Natural killer cell treated with Interleukin-12 subunit alpha and Interleukin-12 subunit beta and Interleukin-15 and Interleukin-18, amount 100 ng/mL, for 72 hours (primary cell): ENCODE measurements around the gene RNF144B. TPM values are rescaled to one million over a fixed set of nuclear protein-coding genes. Genes with fewer than 3 reads are reported as not detected.

Source experiments
- ATAC-seq, 2 donors: fragments of 150-1000 bp; cut with Tn5 transposase in 1 of 2; sonication (Bioruptor Pico), chemical (Tn5 transposase) in 1 of 2; 2 replicates each; pipeline ENCODE4 v1.10.0; 2021
- DNase-seq: peaks from one replicate; pipeline ENCODE4 v3.0.0; 2022; ENCODE audit warnings: low spot score
- H3K27ac Mint-ChIP-seq, 2 donors: 1 replicate in 1 of 2; 2 replicates in 1 of 2; pipeline ENCODE4 v1.8.0; 2022; ENCODE audit warnings: mixed read lengths in 2 of 2, mild to moderate bottlenecking in 1 of 2, moderate library complexity in 1 of 2
- H3K27me3 Mint-ChIP-seq, 2 donors: 1 replicate in 1 of 2; 2 replicates in 1 of 2; pipeline ENCODE4 v1.8.0; 2022; ENCODE audit warnings: mixed read lengths in 2 of 2
- H3K36me3 Mint-ChIP-seq: one replicate; pipeline ENCODE4 v1.8.0; 2022; ENCODE audit warnings: mixed read lengths
- H3K4me1 Mint-ChIP-seq, 2 donors: 1 replicate in 1 of 2; 2 replicates in 1 of 2; pipeline ENCODE4 v1.8.0; 2022; ENCODE audit warnings: low read depth in 2 of 2, mixed read lengths in 2 of 2, mild to moderate bottlenecking in 1 of 2
- H3K4me3 Mint-ChIP-seq: one replicate; pipeline ENCODE4 v1.8.0; 2022; ENCODE audit warnings: mixed read lengths
- H3K9me3 Mint-ChIP-seq: 2 replicates; pipeline ENCODE4 v1.8.0; 2022; ENCODE audit warnings: mixed read lengths
- total RNA-seq, 2 donors: library from RNA; stranded (reverse); gene quantifications; one replicate each; pipeline ENCODE4 v1.2.3, GENCODE V29; 2022

The RNF144B gene
- total RNA-seq, 2 donors from 2014 or later, result 0.76 to 2.0 TPM

GRCh38 chr6:18473755-18474154 lies 86.6 kb downstream of the RNF144B start:
- Mint-ChIP-seq H3K9me3 (no peaks in the 10 kb centered on the region), H3K27me3 (peaks cover 7 to 8% of the 10 kb centered on the region in 2 donors), H3K4me3 (no peak overlapping the region), H3K4me1 (no peaks in the 10 kb centered on the region), H3K27ac (no peak overlapping the region), H3K36me3 (no peaks in the 10 kb centered on the region)
- DNase-seq (no peak), ATAC-seq (no peak)

- Mint-ChIP-seq H3K4me3 (no peak overlapping the region), H3K9me3 (no peaks in the 10 kb centered on the region), H3K4me1 (no peaks in the 10 kb centered on the region), H3K27me3 (peaks cover 13 to 15% of the 10 kb centered on the region in 2 donors), H3K36me3 (no peaks in the 10 kb centered on the region), H3K27ac (no peak overlapping the region)
- ATAC-seq, result no peak
- no peak for DNase-seq
These were observed 90.3 kb downstream of the RNF144B start for GRCh38 chr6:18477301-18477941.

GRCh38 chr6:18478610-18479009 lies 91.5 kb downstream of the RNF144B start:
- no peaks in the 10 kb centered on the region for H3K36me3 Mint-ChIP-seq
- DNase-seq (no peak), ATAC-seq (no peak)
- H3K4me1 Mint-ChIP-seq, result no peaks in the 10 kb centered on the region
- peaks cover 20 to 27% of the 10 kb centered on the region in 2 donors for H3K27me3 Mint-ChIP-seq
- no peaks in the 10 kb centered on the region for H3K9me3 Mint-ChIP-seq
- no peak overlapping the region for H3K27ac Mint-ChIP-seq
- no peak overlapping the region for H3K4me3 Mint-ChIP-seq

DNA sequence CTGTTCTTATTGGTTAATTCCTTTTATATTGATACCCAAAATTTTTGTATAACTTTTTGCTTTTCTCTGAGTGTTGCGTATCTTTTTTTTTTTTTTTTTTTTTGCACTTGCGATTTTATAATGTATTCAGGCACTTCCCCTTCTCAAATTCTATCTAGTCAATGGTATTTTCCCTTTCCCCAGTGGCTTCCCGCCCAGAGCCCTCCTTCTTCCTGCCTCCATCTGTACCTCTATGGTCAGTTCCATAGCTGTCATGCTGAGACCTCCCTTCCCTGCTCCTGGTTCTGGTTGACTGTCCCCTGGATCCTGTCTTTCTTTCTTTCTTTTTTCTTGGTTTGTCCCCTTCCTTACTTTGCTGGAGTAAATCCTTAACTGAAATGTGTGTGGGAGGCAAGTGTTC lies 94.7 kb downstream of the RNF144B start:
- ATAC-seq, result no peak
- H3K9me3 Mint-ChIP-seq, result no peaks in the 10 kb centered on the region
- H3K27me3 Mint-ChIP-seq, result peaks cover 23 to 31% of the 10 kb centered on the region in 2 donors
- no peak overlapping the region for H3K27ac Mint-ChIP-seq
- H3K4me3 Mint-ChIP-seq, result no peak overlapping the region
- no peak for DNase-seq
- H3K4me1 Mint-ChIP-seq, result no peaks in the 10 kb centered on the region
- H3K36me3 Mint-ChIP-seq, result no peaks in the 10 kb centered on the region

DNA sequence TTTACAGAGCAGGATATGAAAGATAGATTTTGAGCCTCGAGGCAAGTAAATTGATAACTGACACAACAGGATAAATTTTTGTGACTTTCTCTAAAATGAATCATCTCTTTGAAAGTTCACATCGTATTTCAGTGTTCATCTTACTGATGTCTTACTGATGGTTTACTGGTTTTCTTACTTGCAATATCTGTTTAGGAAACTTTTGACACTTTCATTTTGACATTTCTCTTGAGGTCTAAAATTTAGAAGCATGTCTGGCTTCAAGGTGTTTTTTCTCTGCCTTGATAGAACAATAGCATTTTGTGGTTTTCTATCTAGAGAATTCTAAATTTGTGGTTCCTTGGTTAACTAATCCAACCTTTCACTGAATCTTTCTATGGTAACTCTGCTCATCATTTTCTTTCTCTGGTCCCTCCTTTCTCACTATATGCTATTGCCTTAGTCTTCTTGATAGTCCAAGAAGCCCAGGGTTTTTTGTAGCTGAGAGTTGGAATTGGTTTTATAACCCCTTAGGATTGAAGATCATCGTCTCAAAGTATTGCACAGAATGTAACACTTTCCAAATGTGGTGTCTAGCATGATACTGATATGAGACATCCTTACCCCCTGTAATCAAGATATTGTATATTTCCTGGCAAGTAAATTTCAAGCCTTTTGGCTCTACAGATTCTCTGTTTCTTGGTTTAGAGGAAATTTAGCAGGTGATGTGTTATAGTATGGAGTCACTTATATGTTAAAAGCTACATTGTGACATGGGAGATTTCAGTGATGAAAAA lies 98.7 kb downstream of the RNF144B start:
- Mint-ChIP-seq H3K27me3 (peaks cover 20 to 39% of the 10 kb centered on the region in 2 donors), H3K9me3 (no peaks in the 10 kb centered on the region), H3K4me3 (no peak overlapping the region), H3K4me1 (no peaks in the 10 kb centered on the region), H3K27ac (no peak overlapping the region), H3K36me3 (no peaks in the 10 kb centered on the region)
- ATAC-seq, result no peak
- no peak for DNase-seq

- no peaks in the 10 kb centered on the region for H3K36me3 Mint-ChIP-seq
These were observed 100.9 kb downstream of the RNF144B start for GRCh38 chr6:18488004-18488403.

GRCh38 chr6:18488526-18489270 lies 101.5 kb downstream of the RNF144B start:
- Mint-ChIP-seq H3K4me3 (no peak overlapping the region), H3K27ac (no peak overlapping the region)

More at GRCh38 chr6:18488004-18488403, 100.9 kb downstream of the RNF144B start:
- no peak for ATAC-seq
- DNase-seq, result no peak
- Mint-ChIP-seq H3K27me3 (peaks cover 11 to 26% of the 10 kb centered on the region in 2 donors), H3K9me3 (no peaks in the 10 kb centered on the region), H3K4me3 (no peak overlapping the region), H3K27ac (no peak overlapping the region), H3K4me1 (no peaks in the 10 kb centered on the region)

GRCh38 chr6:18489335-18489734 lies 102.2 kb downstream of the RNF144B start:
- Mint-ChIP-seq H3K9me3 (no peaks in the 10 kb centered on the region), H3K4me3 (no peak overlapping the region), H3K27me3 (peaks cover 9 to 18% of the 10 kb centered on the region in 2 donors), H3K27ac (no peak overlapping the region), H3K36me3 (no peaks in the 10 kb centered on the region), H3K4me1 (no peaks in the 10 kb centered on the region)
- ATAC-seq (no peak), DNase-seq (no peak)

More at GRCh38 chr6:18488526-18489270, 101.5 kb downstream of the RNF144B start:
- H3K27me3 Mint-ChIP-seq, result peaks cover 9 to 20% of the 10 kb centered on the region in 2 donors
- H3K9me3 Mint-ChIP-seq, result no peaks in the 10 kb centered on the region
- DNase-seq (no peak), ATAC-seq (no peak)
- no peaks in the 10 kb centered on the region for H3K36me3 Mint-ChIP-seq
- H3K4me1 Mint-ChIP-seq, result no peaks in the 10 kb centered on the region

- Mint-ChIP-seq H3K36me3 (no peaks in the 10 kb centered on the region), H3K4me3 (no peak overlapping the region), H3K27ac (no peak overlapping the region), H3K27me3 (peaks cover 0 to 9% of the 10 kb centered on the region in 2 donors), H3K9me3 (no peaks in the 10 kb centered on the region), H3K4me1 (no peaks in the 10 kb centered on the region)
- no peak for DNase-seq
- no peak for ATAC-seq
These were observed 104.3 kb downstream of the RNF144B start for GRCh38 chr6:18491308-18492045.

GRCh38 chr6:18492972-18493371 lies 105.8 kb downstream of the RNF144B start:
- Mint-ChIP-seq H3K4me1 (no peaks in the 10 kb centered on the region), H3K4me3 (no peak overlapping the region), H3K9me3 (no peaks in the 10 kb centered on the region), H3K36me3 (no peaks in the 10 kb centered on the region), H3K27ac (no peak overlapping the region), H3K27me3 (peaks cover 5 to 14% of the 10 kb centered on the region in 2 donors)
- DNase-seq (no peak), ATAC-seq (no peak)

DNA sequence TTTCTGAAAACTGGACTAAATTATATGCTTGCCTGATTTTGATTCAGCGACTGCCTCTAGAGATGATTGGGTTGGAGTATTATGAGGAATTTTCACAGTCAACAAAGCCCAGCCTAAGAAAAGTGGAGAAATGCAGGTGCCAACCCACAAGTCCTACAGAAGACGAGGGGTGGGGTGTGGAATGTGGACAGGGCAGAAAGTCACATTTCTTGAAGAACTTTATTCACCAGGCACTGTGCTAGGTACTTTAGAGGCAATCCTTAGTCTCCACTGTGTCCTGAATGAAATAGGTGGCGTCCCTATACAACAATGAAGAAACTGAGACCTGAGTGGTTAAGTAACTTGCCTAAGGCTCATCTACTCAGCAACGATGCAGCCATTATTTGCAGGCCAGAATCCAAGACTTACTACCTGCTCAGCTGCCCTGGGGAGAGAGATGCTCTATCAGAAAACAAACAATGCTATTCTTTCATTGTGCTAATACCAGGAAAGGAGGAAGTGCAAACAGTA lies 106.3 kb downstream of the RNF144B start:
- DNase-seq (no peak), ATAC-seq (no peak)
- no peaks in the 10 kb centered on the region for H3K9me3 Mint-ChIP-seq
- peaks cover 5 to 14% of the 10 kb centered on the region in 2 donors for H3K27me3 Mint-ChIP-seq
- no peak overlapping the region for H3K4me3 Mint-ChIP-seq
- H3K27ac Mint-ChIP-seq, result no peak overlapping the region
- no peaks in the 10 kb centered on the region for H3K36me3 Mint-ChIP-seq
- no peaks in the 10 kb centered on the region for H3K4me1 Mint-ChIP-seq

GRCh38 chr6:18493925-18494324 lies 106.8 kb downstream of the RNF144B start:
- H3K9me3 Mint-ChIP-seq, result no peaks in the 10 kb centered on the region
- ATAC-seq (no peak), DNase-seq (no peak)
- peaks cover 5 to 14% of the 10 kb centered on the region in 2 donors for H3K27me3 Mint-ChIP-seq
- H3K4me3 Mint-ChIP-seq, result no peak overlapping the region
- H3K4me1 Mint-ChIP-seq, result no peaks in the 10 kb centered on the region
- H3K27ac Mint-ChIP-seq, result no peak overlapping the region
- no peaks in the 10 kb centered on the region for H3K36me3 Mint-ChIP-seq

DNA sequence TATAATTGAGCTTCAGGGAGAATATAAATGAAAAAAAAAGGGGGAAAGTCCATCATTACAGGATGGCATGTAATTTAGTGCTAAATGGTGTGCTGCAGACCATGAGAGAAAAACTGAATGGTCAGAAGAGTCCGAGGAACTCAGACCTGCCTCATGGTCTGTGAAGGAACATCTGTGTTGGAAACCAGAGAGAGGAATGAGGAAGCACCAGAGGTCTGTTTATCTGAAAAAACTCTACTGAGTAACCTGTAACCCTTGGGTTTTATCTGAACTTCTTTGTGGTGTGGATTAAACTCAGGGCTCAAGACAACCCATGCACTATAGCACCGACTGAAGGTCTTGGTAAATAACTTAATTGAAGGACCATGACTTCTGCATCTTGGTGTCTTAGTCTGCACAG lies 108.1 kb downstream of the RNF144B start:
- DNase-seq, result no peak
- no peaks in the 10 kb centered on the region for H3K4me1 Mint-ChIP-seq
- no peak overlapping the region for H3K27ac Mint-ChIP-seq
- no peaks in the 10 kb centered on the region for H3K9me3 Mint-ChIP-seq
- no peak overlapping the region for H3K4me3 Mint-ChIP-seq
- no peak for ATAC-seq
- H3K36me3 Mint-ChIP-seq, result no peaks in the 10 kb centered on the region
- H3K27me3 Mint-ChIP-seq, result peaks cover 5 to 11% of the 10 kb centered on the region in 2 donors
